ENCODE results near the gene UNKL.
"Not testable (repeated sequence)": the region's sequence is repeated elsewhere in the genome, so short reads cannot be mapped to it uniquely, and the experiment has no call there.

The UNKL gene

DNA sequence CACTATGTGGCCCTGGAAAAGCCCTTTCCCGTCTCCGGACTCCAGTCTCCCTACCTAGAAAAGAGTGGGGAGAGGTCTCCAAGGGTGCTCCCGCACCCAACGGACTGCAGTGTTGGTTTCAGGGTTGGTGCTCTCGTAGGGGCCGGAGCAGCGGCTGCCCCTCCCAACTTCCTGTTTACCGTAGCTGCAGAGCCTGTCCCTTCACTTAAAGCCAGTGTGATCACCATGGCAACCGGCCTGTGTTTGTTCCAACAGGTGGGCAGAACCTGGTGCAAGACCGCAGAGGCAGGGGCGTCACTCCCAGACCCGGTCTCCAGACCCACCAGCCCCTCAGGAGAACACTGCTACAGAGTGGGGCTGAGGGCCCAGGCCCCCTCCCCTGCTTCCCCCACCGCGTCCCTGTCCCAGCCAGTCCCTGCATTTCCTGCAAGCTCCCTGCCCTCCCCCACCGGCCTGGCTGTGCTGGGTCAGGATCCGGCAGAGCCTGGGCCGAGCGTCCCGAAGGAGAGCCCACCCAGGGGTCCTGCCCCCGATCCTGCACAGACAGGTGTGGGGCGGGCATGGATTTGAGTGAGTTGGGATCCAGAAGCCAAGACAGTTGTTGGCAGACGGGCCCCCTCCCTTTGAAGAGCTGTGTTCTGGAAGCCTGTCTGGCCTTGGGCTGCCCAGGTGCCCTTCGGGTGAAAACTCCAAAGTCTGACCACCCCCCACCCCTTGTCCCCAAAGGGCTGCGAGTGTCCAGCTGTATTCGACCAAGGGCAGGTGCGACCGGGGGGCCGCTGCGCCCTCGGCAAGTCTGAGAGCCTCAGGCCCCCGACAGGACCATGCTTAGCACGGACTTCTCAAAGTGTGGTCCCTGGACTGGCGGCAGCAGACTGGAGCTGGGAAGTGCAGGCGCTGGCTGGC, 82.5 kb downstream of the UNKL start:
- Histone ChIP-seq H3K9me3 (ENCODE audit: insufficient read depth, low read length) (no peaks in the 10 kb centered on the region), H3K79me2 (ENCODE audit: insufficient read depth, low read length) (no peaks in the 10 kb centered on the region), H3K9ac (ENCODE audit: low read length) (no peak overlapping the region), H3F3A (ENCODE audit: insufficient read depth) (no peaks in the 10 kb centered on the region), H3K4me3 (ENCODE audit: insufficient read depth, low read length, poor library complexity, severe bottlenecking) (no peak overlapping the region), H3K9me2 (replicated peaks; ENCODE audit: insufficient read depth, low read length) (no peaks in the 10 kb centered on the region), H2AFZ (ENCODE audit: low read depth, low read length, severe bottlenecking) (no peak overlapping the region), H3K36me3 (ENCODE audit: low read length) (no peaks in the 10 kb centered on the region), H4K20me1 (ENCODE audit: low read depth, low read length) (no peaks in the 10 kb centered on the region), H3K27ac (ENCODE audit: low read depth, low read length) (no peak overlapping the region), H3K4me2 (ENCODE audit: low read depth, low read length, poor library complexity, severe bottlenecking) (peak overlapping the region; percentile 13), H3K27me3 (ENCODE audit: low read length) (no peaks in the 10 kb centered on the region)
- TF ChIP-seq, protein P1, sequence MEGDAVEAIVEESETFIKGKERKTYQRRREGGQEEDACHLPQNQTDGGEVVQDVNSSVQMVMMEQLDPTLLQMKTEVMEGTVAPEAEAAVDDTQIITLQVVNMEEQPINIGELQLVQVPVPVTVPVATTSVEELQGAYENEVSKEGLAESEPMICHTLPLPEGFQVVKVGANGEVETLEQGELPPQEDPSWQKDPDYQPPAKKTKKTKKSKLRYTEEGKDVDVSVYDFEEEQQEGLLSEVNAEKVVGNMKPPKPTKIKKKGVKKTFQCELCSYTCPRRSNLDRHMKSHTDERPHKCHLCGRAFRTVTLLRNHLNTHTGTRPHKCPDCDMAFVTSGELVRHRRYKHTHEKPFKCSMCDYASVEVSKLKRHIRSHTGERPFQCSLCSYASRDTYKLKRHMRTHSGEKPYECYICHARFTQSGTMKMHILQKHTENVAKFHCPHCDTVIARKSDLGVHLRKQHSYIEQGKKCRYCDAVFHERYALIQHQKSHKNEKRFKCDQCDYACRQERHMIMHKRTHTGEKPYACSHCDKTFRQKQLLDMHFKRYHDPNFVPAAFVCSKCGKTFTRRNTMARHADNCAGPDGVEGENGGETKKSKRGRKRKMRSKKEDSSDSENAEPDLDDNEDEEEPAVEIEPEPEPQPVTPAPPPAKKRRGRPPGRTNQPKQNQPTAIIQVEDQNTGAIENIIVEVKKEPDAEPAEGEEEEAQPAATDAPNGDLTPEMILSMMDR (IDR thresholded peaks at IDR 0.05; ENCODE audit: insufficient read depth, low read length, poor library complexity, severe bottlenecking): no peak
- TF ChIP-seq EZH2phosphoT487 (conservative IDR thresholded peaks at IDR 0.05; ENCODE audit: low read length): no peak

DNA sequence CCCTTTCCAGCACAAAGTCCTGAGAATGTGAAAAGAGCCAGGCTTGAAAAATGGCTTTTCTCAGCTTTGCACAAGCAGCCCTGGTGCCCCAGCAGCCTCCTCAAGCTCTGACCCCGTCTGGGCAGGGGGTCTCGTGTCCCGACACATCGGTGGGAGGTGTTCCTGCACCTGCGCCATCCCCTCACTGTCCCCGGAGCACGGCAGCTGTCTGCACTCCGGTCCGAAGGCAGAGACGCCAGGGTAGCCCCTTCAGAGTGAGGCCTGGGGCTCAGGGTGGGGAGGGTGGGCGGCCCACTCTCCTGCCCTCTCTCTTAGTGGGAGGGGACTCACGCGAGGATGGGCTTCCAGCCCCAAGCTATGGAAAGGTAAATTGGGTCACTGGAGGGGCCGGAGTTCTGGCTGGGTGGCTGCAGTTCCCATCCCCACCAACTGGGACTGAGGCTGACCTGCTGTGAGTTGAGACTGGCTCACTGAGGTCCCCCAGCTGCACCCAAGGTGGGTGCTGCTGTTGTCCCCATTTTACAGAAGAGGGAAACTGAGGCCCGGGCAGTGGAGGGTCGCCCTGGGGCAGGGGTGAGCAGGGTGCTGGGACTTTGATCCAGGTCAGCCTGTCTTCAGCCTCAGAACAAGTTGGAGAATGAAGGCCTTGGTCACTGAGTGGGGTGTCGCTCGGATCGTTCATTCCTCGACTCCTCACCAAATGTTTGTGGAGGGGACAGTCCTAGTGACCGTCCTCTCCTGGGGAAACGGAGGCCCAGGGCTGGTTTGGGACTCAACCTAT, 83.4 kb downstream of the UNKL start:
- TF ChIP-seq, protein P1 (IDR thresholded peaks at IDR 0.05; ENCODE audit: insufficient read depth, low read length, poor library complexity, severe bottlenecking): no peak
- no peak for TF ChIP-seq EZH2phosphoT487 (conservative IDR thresholded peaks at IDR 0.05; ENCODE audit: low read length)
- H3K4me2 ChIP-seq (ENCODE audit: low read depth, low read length, poor library complexity, severe bottlenecking): peak overlapping the region; percentile 13
- H3K79me2 ChIP-seq (ENCODE audit: insufficient read depth, low read length): no peaks in the 10 kb centered on the region
- H3K27ac ChIP-seq (ENCODE audit: low read depth, low read length): no peak overlapping the region
- H2AFZ ChIP-seq (ENCODE audit: low read depth, low read length, severe bottlenecking): no peak overlapping the region
- H3K4me3 ChIP-seq (ENCODE audit: insufficient read depth, low read length, poor library complexity, severe bottlenecking): no peak overlapping the region
- no peaks in the 10 kb centered on the region for H3F3A ChIP-seq (ENCODE audit: insufficient read depth)
- H3K36me3 ChIP-seq (ENCODE audit: low read length): no peaks in the 10 kb centered on the region
- H3K9me2 ChIP-seq (replicated peaks; ENCODE audit: insufficient read depth, low read length): no peaks in the 10 kb centered on the region
- H3K9me3 ChIP-seq (ENCODE audit: insufficient read depth, low read length): no peaks in the 10 kb centered on the region
- H3K9ac ChIP-seq (ENCODE audit: low read length): no peak overlapping the region
- no peaks in the 10 kb centered on the region for H3K27me3 ChIP-seq (ENCODE audit: low read length)
- H4K20me1 ChIP-seq (ENCODE audit: low read depth, low read length): no peaks in the 10 kb centered on the region

DNA sequence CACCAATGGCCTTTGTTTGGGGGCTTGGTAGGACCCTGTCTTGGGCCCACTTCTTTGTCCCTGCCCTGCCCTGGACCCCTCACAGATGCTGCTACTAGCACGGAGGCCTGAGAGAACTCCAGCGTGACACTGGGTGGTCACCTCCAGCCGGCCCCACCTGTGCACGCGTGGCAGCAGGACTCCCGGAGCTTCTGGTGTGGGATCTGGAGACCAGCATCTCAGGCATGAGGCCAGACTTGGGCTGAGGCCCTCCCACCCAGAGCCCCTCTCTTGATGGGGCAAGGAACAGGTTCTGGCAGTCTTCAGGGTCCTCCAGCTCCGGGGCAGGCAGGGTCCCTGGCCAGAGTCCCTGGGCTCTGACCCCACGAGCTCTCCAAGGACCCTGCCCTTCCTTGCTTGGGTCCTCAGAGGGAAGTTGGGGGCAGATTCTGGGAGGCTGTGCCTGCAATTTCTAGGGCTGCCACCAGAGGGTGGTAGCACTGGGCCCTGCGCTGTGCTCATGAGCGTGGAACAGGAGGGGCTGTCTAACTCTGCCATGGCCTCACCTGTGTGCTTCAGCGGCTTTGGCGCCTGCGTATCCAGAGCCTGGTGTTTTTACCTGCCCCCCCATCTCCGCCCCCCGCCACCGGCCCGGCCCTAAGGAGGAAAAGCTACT, 84.1 kb downstream of the UNKL start:
- Histone ChIP-seq H4K20me1 (ENCODE audit: low read depth, low read length) (no peaks in the 10 kb centered on the region), H3K36me3 (ENCODE audit: low read length) (no peaks in the 10 kb centered on the region), H3K9ac (ENCODE audit: low read length) (no peak overlapping the region), H2AFZ (ENCODE audit: low read depth, low read length, severe bottlenecking) (no peak overlapping the region), H3K4me3 (ENCODE audit: insufficient read depth, low read length, poor library complexity, severe bottlenecking) (no peak overlapping the region), H3F3A (ENCODE audit: insufficient read depth) (no peaks in the 10 kb centered on the region), H3K79me2 (ENCODE audit: insufficient read depth, low read length) (no peaks in the 10 kb centered on the region), H3K27ac (ENCODE audit: low read depth, low read length) (no peak overlapping the region), H3K9me2 (replicated peaks; ENCODE audit: insufficient read depth, low read length) (no peaks in the 10 kb centered on the region), H3K4me2 (ENCODE audit: low read depth, low read length, poor library complexity, severe bottlenecking) (no peak overlapping the region), H3K9me3 (ENCODE audit: insufficient read depth, low read length) (no peaks in the 10 kb centered on the region), H3K27me3 (ENCODE audit: low read length) (no peaks in the 10 kb centered on the region)
- no peak for TF ChIP-seq EZH2phosphoT487 (conservative IDR thresholded peaks at IDR 0.05; ENCODE audit: low read length)
- TF ChIP-seq, protein P1 (IDR thresholded peaks at IDR 0.05; ENCODE audit: insufficient read depth, low read length, poor library complexity, severe bottlenecking): peak; percentile 67

DNA sequence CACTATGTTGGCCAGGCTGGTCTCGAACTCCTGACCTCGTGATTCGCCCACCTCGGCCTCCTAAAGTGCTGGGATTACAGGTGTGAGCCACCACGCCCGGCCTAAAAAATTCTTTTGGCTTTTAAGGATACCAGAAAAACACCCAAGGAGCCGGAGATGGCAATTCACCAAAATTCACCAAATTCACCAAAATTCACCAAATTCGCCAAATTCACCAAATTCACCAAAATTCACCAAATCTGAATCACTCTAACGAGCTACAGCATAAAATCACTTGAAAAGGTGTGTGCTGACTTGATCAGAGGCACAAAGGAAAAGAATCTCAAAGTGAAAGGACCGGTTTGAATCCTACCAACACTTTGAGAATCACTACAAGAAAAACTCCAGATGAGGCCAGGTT, 85.5 kb downstream of the UNKL start:
- H3K79me2 ChIP-seq (ENCODE audit: insufficient read depth, low read length); H3K4me3 ChIP-seq (ENCODE audit: insufficient read depth, low read length, poor library complexity, severe bottlenecking): not testable (repeated sequence)

DNA sequence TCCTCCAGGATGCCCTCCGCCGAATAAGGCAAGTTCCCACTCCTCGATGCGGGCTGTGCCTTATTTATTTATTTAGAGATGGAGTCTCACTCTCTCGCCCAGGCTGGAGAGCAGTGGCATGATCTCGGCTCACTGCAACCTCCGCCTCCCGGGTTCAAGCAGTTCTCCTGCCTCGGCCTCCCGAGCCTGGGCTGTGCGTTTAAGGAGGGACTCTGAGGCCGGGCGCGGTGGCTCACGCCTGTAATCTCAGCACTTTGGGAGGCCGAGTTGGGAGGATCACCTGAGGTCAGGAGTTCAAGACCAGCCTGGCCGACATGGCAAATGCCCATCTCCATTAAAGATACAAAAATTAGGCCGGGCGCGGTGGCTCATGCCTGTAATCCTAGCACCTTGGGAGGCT, 86.4 kb downstream of the UNKL start:
- H2AFZ ChIP-seq (ENCODE audit: low read depth, low read length, severe bottlenecking); H3K79me2 ChIP-seq (ENCODE audit: insufficient read depth, low read length); H3K27me3 ChIP-seq (ENCODE audit: low read length); H3K9me3 ChIP-seq (ENCODE audit: insufficient read depth, low read length); H3K9me2 ChIP-seq (replicated peaks; ENCODE audit: insufficient read depth, low read length); H3K4me3 ChIP-seq (ENCODE audit: insufficient read depth, low read length, poor library complexity, severe bottlenecking); H4K20me1 ChIP-seq (ENCODE audit: low read depth, low read length); H3K9ac ChIP-seq (ENCODE audit: low read length); H3F3A ChIP-seq (ENCODE audit: insufficient read depth); H3K27ac ChIP-seq (ENCODE audit: low read depth, low read length); H3K36me3 ChIP-seq (ENCODE audit: low read length); H3K4me2 ChIP-seq (ENCODE audit: low read depth, low read length, poor library complexity, severe bottlenecking): not testable (repeated sequence)

More for the DNA sequence above, 85.5 kb downstream of the UNKL start:
- not testable (repeated sequence) for H3K4me2 ChIP-seq (ENCODE audit: low read depth, low read length, poor library complexity, severe bottlenecking); H3K36me3 ChIP-seq (ENCODE audit: low read length); H3K9ac ChIP-seq (ENCODE audit: low read length); H3K27me3 ChIP-seq (ENCODE audit: low read length); H2AFZ ChIP-seq (ENCODE audit: low read depth, low read length, severe bottlenecking); H3K27ac ChIP-seq (ENCODE audit: low read depth, low read length); H3F3A ChIP-seq (ENCODE audit: insufficient read depth); H4K20me1 ChIP-seq (ENCODE audit: low read depth, low read length); H3K9me3 ChIP-seq (ENCODE audit: insufficient read depth, low read length); H3K9me2 ChIP-seq (replicated peaks; ENCODE audit: insufficient read depth, low read length)
